Stomach (tissue), 9 donors: Measurements from ENCODE around the gene VPS51. TPM values are rescaled to one million over a fixed set of nuclear protein-coding genes. Genes with fewer than 3 reads are reported as not detected.
A peak's percentile ranks its signal among the peaks of the same experiment; 100 is the strongest.

ENCODE experiments used
- DNase-seq, 2 donors: peaks; one replicate each; pipeline versions ENCODE4 v3.0.0 to v3.0.0-alpha.2; 2013 to 2019
- H3K27ac ChIP-seq, 5 donors: fragments of 200-600 bp in 4 of 5; sonication (generic) in 4 of 5; one replicate each; pipeline ENCODE4 v1.5.1; 2013 to 2019; ENCODE audit warnings: mild to moderate bottlenecking in 1 of 5, moderate library complexity in 1 of 5
- H3K27me3 ChIP-seq, 3 donors: fragments of 200-600 bp; sonication (generic); one replicate each; pipeline ENCODE4 v1.5.1; 2017 to 2019; ENCODE audit warnings: mixed run types in 1 of 3
- H3K36me3 ChIP-seq, 4 donors: fragments of 200-600 bp; sonication (generic); 1 replicate in 3 of 4; 2 replicates in 1 of 4; pipeline ENCODE4 v1.5.1; 2016 to 2019
- H3K4me1 ChIP-seq, 4 donors: fragments of 200-600 bp; sonication (generic); one replicate each; pipeline ENCODE4 v1.5.1; 2016 to 2019
- H3K4me3 ChIP-seq, 4 donors: fragments of 200-600 bp; sonication (generic) in 3 of 4; one replicate each; pipeline ENCODE4 v1.5.1; 2016 to 2019; ENCODE audit warnings: mild to moderate bottlenecking in 1 of 4
- H3K9me3 ChIP-seq, 4 donors: fragments of 200-600 bp; sonication (generic); one replicate each; pipeline ENCODE4 v1.5.1; 2016 to 2019
- CTCF ChIP-seq, 7 experiments: fragments of 450-650 bp in 4 of 7; fragments of 200-600 bp in 3 of 7; sonication (generic) in 3 of 7; IDR thresholded peaks; one replicate each; pipeline ENCODE4 v1.5.1; 2016 to 2019; ENCODE audit warnings: antibody characterized with exemption in 7 of 7, control low read depth in 2 of 7, mild to moderate bottlenecking in 1 of 7
- EP300 ChIP-seq: sonication (generic); formaldehyde crosslinking; IDR thresholded peaks from one replicate; pipeline ENCODE4 v1.6.1; 2017; ENCODE audit warnings: antibody characterized with exemption
- POLR2A ChIP-seq, 4 donors: fragments of 450-650 bp; IDR thresholded peaks; one replicate each; pipeline ENCODE4 v1.6.1; 2016; ENCODE audit warnings: antibody characterized with exemption in 4 of 4, control low read depth in 2 of 4, mild to moderate bottlenecking in 1 of 4, moderate library complexity in 1 of 4
- POLR2AphosphoS5 ChIP-seq, 3 donors: sonication (generic); formaldehyde crosslinking; IDR thresholded peaks; one replicate each; pipeline ENCODE4 v1.6.1; 2016; ENCODE audit warnings: antibody characterized with exemption in 3 of 3
- WGBS, 5 donors: extraction: QIAGEN DNeasy Blood & Tissue Kit in 3 of 5; methylation state at CpG; one replicate each; pipeline versions ENCODE4 v1.1.5 to v1.1.7; 2013 to 2018; 5-methylcytosine and 5-hydroxymethylcytosine counted together
- intact Hi-C: fragments of 100-400 bp; cut with DNase I; formaldehyde crosslinking; loops from one replicate; pipeline ENCODE4 v1.15.1; 2023; ENCODE audit warnings: low total_unique reads
- polyA plus RNA-seq, 3 donors: library from polyadenylated mRNA; stranded (reverse); fragments of 200-250 nt; gene quantifications; one replicate each; pipeline ENCODE4 v1.2.3, GENCODE V29; 2013
- total RNA-seq, 5 donors: library from RNA; depleted of rRNA; stranded (reverse); fragments of >200 nt; gene quantifications; one replicate each; pipeline versions ENCODE4 v1.1.0 to v1.2.3, GENCODE V29; 2014 to 2016
- donor health status: healthy with polysubstance abuse.
- donor health status: Bipolar disorder and iron deficiency.
- donor health status: healthy.

The VPS51 gene
- total and polyA plus RNA-seq, 8 donors: 124 to 2,272 (median 202) TPM

GRCh38 chr11:65114538-65115171 lies 18.6 kb downstream of the VPS51 start:
- no peak for DNase-seq
- Histone ChIP-seq H3K36me3 (peaks cover 11 to 30% (median 28%) of the 10 kb centered on the region in 4 donors), H3K27ac (no peak overlapping the region), H3K4me1 (peaks cover 46 to 80% (median 66%) of the 10 kb centered on the region in 4 donors), H3K27me3 (peaks cover 0 to 4% (median 0%) of the 10 kb centered on the region in 3 donors), H3K4me3 (no peak overlapping the region), H3K9me3 (no peaks in the 10 kb centered on the region)
- intact Hi-C loops: no loop called here
- no peak for TF ChIP-seq CTCF (IDR thresholded peaks at IDR 0.05)
- no peak for TF ChIP-seq POLR2A (IDR thresholded peaks at IDR 0.05)
- 78 to 86% (median 84%) methylated on average over 9 to 11 of the region's 11 CpGs for WGBS, 5 donors

- 88 to 94% (median 93%) methylated on average over 18 to 21 of the region's 21 CpGs for WGBS, 5 donors
- peak overlapping the region in 2 of 4 donors; percentile 87 to 91 for H3K4me3 ChIP-seq
These were observed 19.5 kb downstream of the VPS51 start for GRCh38 chr11:65115361-65116082.

GRCh38 chr11:65116370-65117205 lies 20.6 kb downstream of the VPS51 start:
- TF ChIP-seq EP300: no peak
- TF ChIP-seq POLR2A (IDR thresholded peaks at IDR 0.05): peak in 1 of 4 donors; percentile 22
- TF ChIP-seq POLR2AphosphoS5 (IDR thresholded peaks at IDR 0.05): peak in 1 of 3 donors; percentile 65
- peak; percentile 42 to 75 for DNase-seq
- Histone ChIP-seq H3K4me1 (peaks cover 48 to 82% (median 64%) of the 10 kb centered on the region in 4 donors), H3K27ac (peak overlapping the region; percentile 84 to 93 (median 88)), H3K27me3 (peaks cover 0 to 4% (median 0%) of the 10 kb centered on the region in 3 donors), H3K4me3 (peak overlapping the region; percentile 82 to 91 (median 86)), H3K9me3 (no peaks in the 10 kb centered on the region), H3K36me3 (peaks cover 26 to 42% (median 39%) of the 10 kb centered on the region in 4 donors)
- intact Hi-C loops: no loop called here
- 5 to 19% (median 14%) methylated on average over 43 to 68 of the region's 68 CpGs for WGBS, 5 donors

More at GRCh38 chr11:65115361-65116082, 19.5 kb downstream of the VPS51 start:
- no peak for DNase-seq
- Histone ChIP-seq H3K27ac (peak overlapping the region in 3 of 5 donors; percentile 87 to 93 (median 91)), H3K27me3 (peaks cover 0 to 4% (median 0%) of the 10 kb centered on the region in 3 donors), H3K4me1 (peaks cover 49 to 82% (median 64%) of the 10 kb centered on the region in 4 donors), H3K36me3 (peaks cover 17 to 36% (median 34%) of the 10 kb centered on the region in 4 donors), H3K9me3 (no peaks in the 10 kb centered on the region)
- intact Hi-C loops: no loop called here
- TF ChIP-seq POLR2AphosphoS5 (IDR thresholded peaks at IDR 0.05): no peak

GRCh38 chr11:65117206-65118096 lies 21.4 kb downstream of the VPS51 start, which contains the start of gene ZNHIT2:
Gene ZNHIT2, minus strand, starts transcription at chr11:65117701. Its CDS starts 48 bp downstream, at chr11:65117653.
- Histone ChIP-seq H3K4me1 (peaks cover 41 to 75% (median 58%) of the 10 kb centered on the region in 4 donors), H3K9me3 (no peaks in the 10 kb centered on the region), H3K4me3 (peak within 1 kb of the TSS; percentile 82 to 91 (median 86)), H3K27ac (peak within 1 kb of the TSS; percentile 84 to 93 (median 88)), H3K36me3 (peaks cover 26 to 42% (median 39%) of the 10 kb centered on the region in 4 donors), H3K27me3 (peaks cover 0 to 4% (median 0%) of the 10 kb centered on the region in 3 donors)
- DNase-seq: peak; percentile 100
- 0 to 1% (median 0%) methylated on average over 39 to 89 of the region's 89 CpGs for WGBS, 5 donors
- TF ChIP-seq EP300: no peak
- TF ChIP-seq CTCF (IDR thresholded peaks at IDR 0.05): peak in 5 of 7 experiments; percentile 85 to 98 (median 95)
- peak; percentile 50 to 92 (median 80) for TF ChIP-seq POLR2AphosphoS5 (IDR thresholded peaks at IDR 0.05)
- TF ChIP-seq POLR2A (IDR thresholded peaks at IDR 0.05): peak in 2 of 4 donors; percentile 30 to 31
- intact Hi-C loops: no loop called here
